Peyer's patch (tissue), 4 donors: ENCODE data around the gene LYPD6B.

Experiments
- POLR2A ChIP-seq, 2 donors: fragments of 450-650 bp; IDR thresholded peaks; one replicate each; pipeline ENCODE4 v1.5.1; 2017; ENCODE audit warnings: antibody characterized with exemption in 2 of 2, mild to moderate bottlenecking in 2 of 2, moderate library complexity in 2 of 2
- TF ChIP-seq, protein P1 (sequence below), 6 experiments: fragments of 450-650 bp in 4 of 6; fragments of 200-600 bp in 2 of 6; sonication (generic) in 1 of 6; IDR thresholded peaks; one replicate each; pipeline ENCODE4 v1.5.1; 2017 to 2019; ENCODE audit warnings: antibody characterized with exemption in 6 of 6, mild to moderate bottlenecking in 3 of 6, moderate library complexity in 1 of 6

DNA sequence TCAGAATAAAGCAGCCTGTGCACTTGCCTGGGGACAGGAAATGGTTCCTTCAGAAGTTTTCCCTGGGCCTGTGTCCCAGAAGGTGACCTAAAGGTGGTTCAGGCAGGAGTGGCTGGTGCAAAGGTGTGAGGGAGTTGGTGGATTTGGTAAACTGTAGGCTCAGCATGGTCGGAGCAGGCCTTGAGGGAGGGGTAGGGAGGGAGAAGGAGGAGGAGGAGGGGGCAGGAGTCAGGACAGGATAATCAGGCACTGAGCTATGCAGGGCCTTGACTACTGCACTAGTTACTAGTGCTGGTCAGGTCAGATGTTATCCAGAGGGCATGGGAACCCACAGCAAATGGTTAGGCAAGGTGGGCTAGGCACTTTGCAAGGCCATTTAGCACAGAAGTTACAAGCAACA is 21.3 kb downstream of the LYPD6B start:
- TF ChIP-seq, protein P1, sequence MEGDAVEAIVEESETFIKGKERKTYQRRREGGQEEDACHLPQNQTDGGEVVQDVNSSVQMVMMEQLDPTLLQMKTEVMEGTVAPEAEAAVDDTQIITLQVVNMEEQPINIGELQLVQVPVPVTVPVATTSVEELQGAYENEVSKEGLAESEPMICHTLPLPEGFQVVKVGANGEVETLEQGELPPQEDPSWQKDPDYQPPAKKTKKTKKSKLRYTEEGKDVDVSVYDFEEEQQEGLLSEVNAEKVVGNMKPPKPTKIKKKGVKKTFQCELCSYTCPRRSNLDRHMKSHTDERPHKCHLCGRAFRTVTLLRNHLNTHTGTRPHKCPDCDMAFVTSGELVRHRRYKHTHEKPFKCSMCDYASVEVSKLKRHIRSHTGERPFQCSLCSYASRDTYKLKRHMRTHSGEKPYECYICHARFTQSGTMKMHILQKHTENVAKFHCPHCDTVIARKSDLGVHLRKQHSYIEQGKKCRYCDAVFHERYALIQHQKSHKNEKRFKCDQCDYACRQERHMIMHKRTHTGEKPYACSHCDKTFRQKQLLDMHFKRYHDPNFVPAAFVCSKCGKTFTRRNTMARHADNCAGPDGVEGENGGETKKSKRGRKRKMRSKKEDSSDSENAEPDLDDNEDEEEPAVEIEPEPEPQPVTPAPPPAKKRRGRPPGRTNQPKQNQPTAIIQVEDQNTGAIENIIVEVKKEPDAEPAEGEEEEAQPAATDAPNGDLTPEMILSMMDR (IDR thresholded peaks at IDR 0.05), result no peak
- no peak for TF ChIP-seq POLR2A (IDR thresholded peaks at IDR 0.05)
